ENCODE results near the gene TTC33. TPM values are rescaled to one million over a fixed set of nuclear protein-coding genes. Genes with fewer than 3 reads are reported as not detected.

TTC33 gene
- total RNA-seq, 1 donor from 2014 or later, result 16.5 TPM

DNA sequence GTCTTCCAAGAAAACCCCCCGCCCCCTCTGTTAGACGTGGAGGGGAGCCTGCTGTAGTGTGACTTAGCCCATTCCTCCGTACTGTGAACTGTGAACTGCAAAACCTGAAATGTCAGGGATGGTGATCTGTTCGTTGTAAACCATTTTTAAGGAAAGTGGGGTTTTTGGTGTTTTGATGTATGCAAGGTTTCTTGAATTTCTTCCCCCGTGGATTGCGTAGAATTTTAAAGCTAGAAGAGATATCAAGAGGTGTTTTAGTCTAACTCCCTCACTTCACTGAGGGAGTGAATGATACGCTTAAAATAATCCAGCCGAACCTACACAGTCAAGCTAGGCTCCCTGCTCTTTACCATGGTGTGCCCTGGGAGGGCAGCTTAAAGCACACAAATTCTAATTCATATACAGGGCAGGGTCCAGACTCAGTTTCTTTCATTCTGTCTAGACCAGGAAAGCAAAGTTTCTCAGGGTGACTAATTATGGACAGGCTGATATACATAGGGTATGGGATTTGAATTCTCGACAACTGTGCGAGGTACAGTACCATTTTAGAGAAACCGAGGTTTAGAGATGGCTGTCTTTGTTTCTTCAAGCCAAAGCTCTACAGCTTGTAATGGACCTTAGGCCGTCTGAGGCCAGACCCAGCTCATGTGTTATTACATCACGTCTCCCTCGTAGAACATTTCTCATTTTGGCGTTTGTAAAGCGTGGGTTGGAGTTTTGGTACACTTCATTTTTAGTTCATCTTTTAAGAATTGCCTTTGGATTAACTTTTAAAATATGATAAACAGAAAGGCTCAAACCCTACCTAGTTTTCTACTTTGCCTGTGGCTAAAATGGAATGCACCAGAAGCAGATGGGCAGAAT is 73.4 kb downstream of the TTC33 start:
- intact Hi-C loops (cut with micrococcal nuclease), result loop anchor here (1.0 to 10.0 kb wide), 2 partner anchors 153 to 1508 kb away; partner anchors contain the start of gene RPL37

DNA sequence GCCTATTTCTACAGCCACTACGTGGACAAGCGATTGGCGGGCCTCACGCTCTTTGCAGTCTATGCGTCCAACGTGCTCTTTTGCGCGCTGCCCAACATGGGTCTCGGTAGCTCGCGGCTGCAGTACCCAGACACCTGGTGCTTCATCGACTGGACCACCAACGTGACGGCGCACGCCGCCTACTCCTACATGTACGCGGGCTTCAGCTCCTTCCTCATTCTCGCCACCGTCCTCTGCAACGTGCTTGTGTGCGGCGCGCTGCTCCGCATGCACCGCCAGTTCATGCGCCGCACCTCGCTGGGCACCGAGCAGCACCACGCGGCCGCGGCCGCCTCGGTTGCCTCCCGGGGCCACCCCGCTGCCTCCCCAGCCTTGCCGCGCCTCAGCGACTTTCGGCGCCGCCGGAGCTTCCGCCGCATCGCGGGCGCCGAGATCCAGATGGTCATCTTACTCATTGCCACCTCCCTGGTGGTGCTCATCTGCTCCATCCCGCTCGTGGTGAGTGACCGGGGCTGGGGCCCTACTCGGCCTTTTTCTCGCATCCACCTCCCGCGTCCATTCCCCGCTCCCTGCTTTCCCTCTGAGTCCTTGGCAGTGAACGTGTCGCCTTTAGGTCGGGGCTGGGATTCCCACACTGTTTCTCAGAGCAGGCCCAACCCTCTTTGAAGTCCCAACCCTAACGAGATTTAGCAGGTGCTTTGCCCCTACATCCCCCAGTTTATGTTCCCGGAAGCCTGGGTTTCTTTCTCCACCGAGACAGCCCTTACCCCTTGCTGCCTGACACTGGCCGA is 74.2 kb downstream of the TTC33 start:
- intact Hi-C loops (cut with micrococcal nuclease), result loop anchor here (1.0 to 10.0 kb wide), 2 partner anchors 154 to 1507 kb away; partner anchors contain the start of gene RPL37

DNA sequence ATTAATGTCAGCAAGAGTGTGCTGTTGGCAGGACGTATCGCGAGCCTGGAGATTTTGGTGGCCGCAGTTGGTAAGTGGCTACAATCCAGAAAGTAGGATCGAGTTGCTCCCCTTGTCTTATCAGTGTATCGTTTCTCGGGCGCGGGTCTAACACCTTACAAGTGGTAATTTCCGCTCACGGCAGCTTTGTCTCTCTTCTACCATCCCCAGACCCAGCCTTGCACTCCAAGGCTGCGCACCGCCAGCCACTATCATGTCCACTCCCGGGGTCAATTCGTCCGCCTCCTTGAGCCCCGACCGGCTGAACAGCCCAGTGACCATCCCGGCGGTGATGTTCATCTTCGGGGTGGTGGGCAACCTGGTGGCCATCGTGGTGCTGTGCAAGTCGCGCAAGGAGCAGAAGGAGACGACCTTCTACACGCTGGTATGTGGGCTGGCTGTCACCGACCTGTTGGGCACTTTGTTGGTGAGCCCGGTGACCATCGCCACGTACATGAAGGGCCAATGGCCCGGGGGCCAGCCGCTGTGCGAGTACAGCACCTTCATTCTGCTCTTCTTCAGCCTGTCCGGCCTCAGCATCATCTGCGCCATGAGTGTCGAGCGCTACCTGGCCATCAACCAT is 74.9 kb downstream of the TTC33 start:
- intact Hi-C loops (cut with micrococcal nuclease), result loop anchor here (1.0 to 10.0 kb wide), 2 partner anchors 174 to 1506 kb away; no protein-coding TSS in a partner anchor

DNA sequence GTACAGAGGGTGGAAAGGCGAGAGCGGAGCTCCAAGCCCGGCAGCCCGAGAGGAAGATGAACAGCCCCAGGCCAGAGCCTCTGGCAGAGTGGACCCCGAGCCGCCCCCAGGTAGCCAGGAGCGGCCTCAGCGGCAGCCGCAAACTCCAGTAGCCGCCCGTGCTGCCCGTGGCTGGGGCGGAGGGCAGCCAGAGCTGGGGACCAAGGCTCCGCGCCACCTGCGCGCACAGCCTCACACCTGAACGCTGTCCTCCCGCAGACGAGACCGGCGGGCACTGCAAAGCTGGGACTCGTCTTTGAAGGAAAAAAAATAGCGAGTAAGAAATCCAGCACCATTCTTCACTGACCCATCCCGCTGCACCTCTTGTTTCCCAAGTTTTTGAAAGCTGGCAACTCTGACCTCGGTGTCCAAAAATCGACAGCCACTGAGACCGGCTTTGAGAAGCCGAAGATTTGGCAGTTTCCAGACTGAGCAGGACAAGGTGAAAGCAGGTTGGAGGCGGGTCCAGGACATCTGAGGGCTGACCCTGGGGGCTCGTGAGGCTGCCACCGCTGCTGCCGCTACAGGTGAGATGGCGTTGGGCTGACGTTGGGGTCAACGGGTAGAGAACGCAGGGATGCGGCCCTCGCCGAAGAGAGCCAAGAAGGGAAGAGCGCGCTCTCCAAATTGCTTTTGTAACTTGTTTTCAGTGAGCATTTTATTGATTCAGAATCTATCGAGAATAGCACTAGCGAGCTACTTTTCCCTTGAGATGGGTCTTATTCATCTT is 75.7 kb downstream of the TTC33 start, which contains the start of gene PTGER4:
Gene PTGER4 (plus strand): TSS at position 3 of the 769 bp plus-strand sequence. CDS start 1,079 bp downstream, outside the sequence.
- intact Hi-C loops (cut with micrococcal nuclease), result loop anchor here (1.0 to 10.0 kb wide), 18 partner anchors 8 to 1608 kb away; partner anchors contain the start of genes RICTOR, RIMOC1 and TTC33

DNA sequence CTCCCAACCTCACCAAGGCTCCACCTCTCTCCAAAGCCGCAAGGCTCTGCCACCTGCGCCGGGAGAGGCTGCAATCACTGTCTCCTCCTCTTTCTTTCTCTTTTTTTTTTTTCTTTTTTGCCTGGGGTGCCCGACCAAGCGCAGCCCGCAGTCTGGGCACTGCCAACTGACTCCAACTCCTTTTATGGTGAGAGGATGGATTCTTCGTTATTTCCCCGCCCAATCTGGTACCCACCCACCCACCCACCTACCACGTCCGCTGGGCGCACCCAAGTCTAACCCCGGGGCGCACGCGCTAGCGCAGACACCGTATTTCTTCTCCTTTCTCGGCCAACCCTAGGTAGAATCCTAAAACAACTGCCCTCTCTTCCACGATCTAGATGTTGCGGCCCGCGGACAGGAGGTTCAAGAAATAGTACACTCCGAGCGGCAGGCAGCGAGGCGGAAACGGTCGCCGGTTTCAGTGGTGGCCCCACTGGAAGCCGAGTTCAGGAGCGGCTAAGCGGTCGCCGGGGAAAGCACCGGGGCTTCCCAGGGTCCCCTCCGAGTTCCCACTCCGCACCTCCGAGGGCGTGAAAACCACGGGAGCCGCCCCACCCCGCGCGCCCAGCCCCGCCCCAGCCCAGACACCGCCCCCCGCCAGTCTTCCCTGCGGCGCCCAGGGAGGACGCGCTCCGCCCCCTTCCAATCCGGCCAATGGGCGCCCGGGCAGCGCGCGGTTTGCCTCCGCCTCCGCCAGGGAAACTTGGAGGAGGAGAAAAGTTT is 76.4 kb downstream of the TTC33 start:
- intact Hi-C loops (cut with micrococcal nuclease), result loop anchor here (1.0 to 10.0 kb wide), 16 partner anchors 9 to 1607 kb away; partner anchors contain the start of genes RICTOR, RIMOC1 and TTC33

DNA sequence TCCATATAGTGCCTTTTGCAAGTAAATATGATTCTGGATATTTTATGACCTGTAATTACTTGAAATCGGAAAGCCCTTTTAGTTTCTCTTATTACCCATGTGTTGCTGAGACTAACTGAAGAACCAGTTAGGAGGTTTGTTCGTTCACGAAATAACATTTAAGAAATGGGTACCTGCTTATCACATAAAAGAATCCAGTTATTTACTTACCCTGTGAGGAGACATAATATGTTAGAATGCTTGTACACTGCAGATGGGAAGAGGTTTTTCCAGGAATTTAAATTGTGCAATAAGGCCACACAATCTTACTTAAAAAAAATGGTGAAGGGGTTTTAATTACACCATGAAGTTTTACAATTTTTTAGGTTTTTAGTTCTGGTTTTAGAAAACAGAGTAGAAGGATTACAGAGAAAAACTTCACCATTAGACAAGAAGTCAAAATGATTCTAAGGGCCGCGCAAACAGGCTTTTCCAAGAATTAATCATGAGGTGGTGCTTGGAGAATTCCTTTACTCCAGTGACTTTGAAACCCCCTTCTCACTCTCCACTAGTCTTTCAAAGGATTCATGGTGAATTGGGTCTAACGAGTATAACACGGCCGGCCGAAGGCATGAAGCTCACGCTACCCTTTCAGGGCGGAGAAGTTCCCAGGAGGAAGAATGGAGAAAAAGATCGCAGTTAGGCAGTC is 77.2 kb downstream of the TTC33 start:
- intact Hi-C loops (cut with micrococcal nuclease), result loop anchor here (1.0 to 10.0 kb wide), 17 partner anchors 10 to 1606 kb away; partner anchors contain the start of genes RICTOR, RIMOC1 and TTC33

DNA sequence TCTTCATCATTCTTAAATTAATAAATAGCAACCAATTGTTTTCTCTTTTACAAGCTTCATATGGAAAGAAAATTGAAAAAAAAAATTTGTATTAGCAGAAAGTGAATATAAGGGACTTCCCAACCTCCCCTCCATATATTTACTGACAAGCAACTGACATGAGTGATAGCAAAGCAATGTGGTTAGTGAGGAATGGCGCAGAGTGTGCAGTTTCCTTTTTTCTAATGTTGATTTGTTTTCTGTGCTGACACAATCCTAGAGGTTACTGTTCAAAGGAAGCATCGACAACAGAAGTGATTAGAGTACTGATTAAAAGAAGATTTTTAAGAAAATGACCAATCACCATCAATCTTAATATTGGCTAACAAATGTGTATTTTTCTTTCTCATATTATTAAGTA is 77.7 kb downstream of the TTC33 start:
- intact Hi-C loops (cut with micrococcal nuclease), result loop anchor here (1.0 to 10.0 kb wide), 5 partner anchors 100 to 1606 kb away; partner anchors contain the start of genes RICTOR and RIMOC1

DNA sequence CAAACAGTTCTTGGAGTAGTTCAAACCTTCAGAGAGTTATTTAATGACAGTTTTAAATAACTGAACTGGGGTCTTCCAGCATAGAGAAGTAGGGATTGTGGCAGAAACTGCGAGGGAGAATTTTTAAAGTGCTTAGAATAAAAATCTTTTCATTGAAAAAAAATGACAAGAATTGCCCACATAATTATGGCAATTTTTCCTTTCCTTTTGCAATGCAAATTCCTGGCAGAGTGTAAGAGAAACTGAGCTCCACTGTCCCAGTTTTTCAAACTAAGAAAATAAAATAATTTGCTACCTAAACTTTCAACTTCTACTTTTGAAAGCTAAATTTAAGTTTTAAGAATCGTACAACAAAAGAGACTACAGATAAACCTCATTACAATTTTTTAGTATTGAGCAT is 78.3 kb downstream of the TTC33 start:
- intact Hi-C loops (cut with micrococcal nuclease), result loop anchor here (5.0 to 10.0 kb wide), 3 partner anchors 1227 to 1605 kb away; partner anchors contain the start of genes RICTOR and RIMOC1

DNA sequence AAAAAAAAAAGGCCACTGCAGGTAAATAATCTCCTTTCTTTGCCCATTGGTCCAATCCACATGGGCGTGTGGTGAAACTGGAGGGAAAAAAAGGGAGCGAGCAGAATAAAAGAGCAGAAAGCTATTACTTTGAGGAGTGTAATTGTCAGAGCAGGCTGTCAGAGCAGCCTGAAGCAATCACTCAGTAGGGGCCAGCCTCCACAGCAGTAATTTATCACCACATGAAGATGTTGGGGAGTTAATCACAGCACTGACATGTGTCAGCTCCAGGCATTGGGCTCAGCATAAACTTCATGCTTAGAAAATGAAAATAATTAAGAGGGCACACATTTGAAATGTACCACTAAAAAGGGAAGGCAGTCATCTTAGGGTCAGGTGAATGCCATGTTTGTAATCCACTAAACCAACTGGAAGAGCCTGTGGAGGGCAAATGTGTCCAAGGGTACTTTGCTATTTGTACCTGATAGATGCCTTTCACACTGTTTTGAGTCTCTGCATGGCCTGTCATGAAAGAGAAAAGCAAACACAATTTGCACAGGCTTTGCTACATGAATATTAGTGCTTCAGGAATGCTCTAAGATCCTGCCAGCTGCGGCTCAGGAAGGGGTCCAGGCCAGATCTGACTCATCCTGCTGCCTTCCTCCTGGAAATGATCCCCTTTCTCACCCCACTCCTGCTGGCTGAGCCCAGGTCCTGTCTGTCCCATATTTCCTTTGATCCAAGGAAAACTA is 79.0 kb downstream of the TTC33 start:
- intact Hi-C loops (cut with micrococcal nuclease), result loop anchor here (5.0 to 10.0 kb wide), 3 partner anchors 1228 to 1604 kb away; partner anchors contain the start of genes RICTOR and RIMOC1

DNA sequence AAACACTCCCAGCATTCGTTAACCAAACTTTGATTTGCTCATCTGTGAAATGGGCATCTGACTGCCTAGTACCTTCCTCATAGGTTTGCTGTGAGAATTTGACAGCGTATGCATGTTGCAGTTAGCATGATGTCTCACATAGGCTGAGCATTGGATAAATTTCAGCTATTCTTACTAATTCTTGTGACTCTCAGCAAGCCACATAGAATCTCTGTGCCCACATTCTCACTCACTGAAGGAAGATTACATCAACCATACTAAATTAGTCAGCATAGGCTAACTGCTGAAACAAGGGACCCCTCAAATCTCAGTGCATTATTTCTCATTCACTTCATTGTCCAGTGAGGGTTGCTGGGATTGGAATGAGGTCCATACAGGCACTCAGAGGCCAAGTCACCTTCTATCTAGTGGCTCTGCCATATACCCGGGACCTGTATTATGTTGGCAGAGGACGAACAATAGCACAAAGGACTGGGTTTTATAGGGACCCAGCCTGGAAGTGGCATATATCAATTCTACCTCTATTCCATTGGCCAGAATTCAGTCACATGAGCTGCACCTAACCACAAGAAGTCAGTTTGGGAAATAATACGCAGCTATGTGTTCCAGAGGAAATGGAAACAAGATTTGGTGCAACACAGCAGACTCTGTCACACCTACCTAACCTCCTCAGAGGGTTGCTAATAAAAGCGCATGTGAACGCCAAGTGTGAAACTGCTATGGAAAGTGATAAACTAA is 80.2 kb downstream of the TTC33 start:
- intact Hi-C loops (cut with micrococcal nuclease), result loop anchor here (5.0 to 10.0 kb wide), 3 partner anchors 1229 to 1603 kb away; partner anchors contain the start of genes RICTOR and RIMOC1

DNA sequence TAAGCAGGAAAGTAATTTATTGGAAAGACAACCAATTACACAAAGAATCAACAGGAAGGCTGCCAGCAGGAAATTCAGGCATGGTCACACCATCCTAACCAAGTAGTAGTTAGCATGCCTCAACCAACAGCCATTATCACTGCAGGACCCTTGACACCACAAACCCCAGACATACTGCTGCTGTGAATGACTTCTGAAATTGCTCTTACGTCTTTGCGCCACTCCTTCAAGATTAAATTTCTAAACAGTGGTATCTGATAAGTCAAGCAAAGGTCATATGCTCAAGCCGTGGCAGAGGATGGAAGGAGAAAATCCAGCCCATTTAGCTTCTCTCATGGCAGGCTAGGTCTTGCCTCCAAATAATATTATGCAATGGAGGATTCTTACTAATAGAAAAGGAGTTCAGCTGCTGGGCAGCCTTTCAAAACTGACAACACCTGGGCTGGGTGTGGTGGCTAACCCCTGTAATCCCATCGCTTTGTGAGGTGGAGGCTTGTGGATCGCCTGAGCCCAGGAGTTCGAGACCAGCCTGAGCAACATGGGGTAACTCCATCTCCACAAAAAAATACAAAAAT is 81.0 kb downstream of the TTC33 start:
- intact Hi-C loops (cut with micrococcal nuclease), result loop anchor here (5.0 to 10.0 kb wide), 3 partner anchors 1230 to 1602 kb away; partner anchors contain the start of genes RICTOR and RIMOC1

DNA sequence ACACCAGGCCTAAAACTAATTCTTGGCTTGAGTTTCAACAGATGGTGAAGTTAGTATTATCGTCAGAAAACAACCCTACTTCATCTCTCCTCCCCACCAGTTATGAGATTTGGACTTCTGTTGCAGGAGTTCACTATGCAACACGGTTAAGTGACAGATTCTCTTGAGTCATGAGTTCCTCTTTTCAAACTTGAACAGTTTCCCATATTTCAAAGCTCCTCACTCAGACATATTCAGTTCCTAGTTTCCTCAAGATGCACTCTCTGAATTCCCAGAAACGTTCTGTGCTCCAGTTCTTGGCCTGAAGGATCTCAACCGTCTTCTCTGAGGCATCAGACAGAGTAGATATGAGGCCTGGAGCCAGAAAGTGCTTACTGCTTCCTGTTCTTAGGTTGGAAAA is 83.3 kb downstream of the TTC33 start:
- intact Hi-C loops (cut with micrococcal nuclease), result loop anchor here (10.0 kb wide), 1 partner anchor 1232 kb away; the partner anchor contains the start of gene RIMOC1

DNA sequence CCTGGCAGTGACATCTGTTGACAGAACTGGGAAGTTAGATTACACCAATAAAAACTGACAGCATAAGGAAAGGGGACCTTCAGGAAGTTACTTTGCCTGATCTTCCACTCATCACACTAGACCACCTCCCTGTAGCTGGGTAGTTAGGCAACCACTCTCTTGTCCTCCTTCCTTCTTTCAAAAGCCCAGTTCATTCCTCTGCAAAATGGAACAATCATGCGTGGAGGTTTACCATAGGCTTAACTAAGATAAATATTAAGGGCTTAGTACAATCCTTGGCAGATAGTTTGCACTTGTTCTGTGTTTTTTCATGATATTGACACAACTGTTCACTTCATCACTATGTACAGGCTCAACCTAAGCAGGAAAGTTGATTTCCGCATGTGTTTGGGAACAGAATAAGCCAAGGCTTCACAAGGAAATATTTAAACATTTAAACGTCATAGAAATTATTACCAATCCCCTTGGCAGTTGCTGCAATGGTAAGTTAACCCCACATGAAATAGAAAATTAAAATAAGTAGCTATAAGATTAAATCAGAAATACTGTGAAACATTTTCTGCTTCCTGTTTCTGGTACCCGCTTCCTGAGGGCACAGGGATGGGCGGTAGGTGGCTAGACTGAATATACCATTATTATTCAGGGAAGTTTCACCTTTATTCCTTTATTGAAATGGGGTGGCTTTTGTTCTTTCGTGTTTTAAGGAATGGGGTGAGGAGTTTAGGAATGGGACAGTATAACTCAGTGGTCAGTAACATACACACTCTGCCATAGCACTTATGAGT is 86.0 kb downstream of the TTC33 start:
- intact Hi-C loops (cut with micrococcal nuclease), result loop anchor here (10.0 kb wide), 1 partner anchor 1235 kb away; the partner anchor contains the start of gene RIMOC1

DNA sequence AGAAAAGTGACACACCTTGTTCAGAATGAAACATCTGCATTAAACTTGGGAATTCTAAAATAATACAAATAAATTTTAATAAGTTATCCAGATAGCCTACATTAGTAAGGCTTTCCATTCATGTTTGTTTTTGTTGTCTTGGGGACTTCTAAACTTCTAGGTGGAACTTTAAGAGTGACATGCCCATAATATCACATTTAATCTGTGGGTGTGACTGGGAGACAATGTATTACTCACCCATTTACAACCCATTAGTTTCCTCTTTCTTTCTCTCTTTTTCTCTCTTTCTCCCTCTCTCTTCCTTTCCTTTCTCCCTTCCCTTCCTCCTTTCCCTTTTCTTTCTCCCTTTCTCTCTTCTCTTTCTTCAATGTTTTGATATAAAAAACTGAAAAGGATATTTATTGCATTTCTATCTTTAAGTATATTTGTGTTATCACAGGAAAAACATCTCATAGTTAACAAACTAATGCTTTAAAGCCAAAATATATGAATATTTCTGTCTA is 88.5 kb downstream of the TTC33 start:
- intact Hi-C loops (cut with micrococcal nuclease), result no loop called here

DNA sequence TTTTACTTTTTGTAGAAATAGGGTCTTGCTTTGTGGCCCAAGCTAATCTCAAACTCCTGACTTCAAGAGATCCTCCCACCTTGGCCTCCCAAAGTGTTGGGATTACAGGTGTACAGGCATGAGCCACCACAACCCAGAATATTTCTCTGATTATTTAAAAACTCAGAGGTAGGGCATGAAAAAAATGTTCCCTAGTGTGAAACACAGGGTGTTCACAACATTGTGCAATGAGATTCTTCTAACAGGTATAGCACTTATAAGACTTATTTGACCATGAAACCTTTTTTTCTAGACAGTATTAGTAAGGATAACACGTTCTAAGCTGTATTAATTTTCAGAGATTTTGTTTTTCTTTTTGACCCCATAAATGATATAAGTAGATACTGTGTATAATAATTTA is 89.1 kb downstream of the TTC33 start:
- intact Hi-C loops (cut with micrococcal nuclease), result no loop called here

Measured in T-helper 1 cell treated with Interleukin-12 subunit alpha and Interleukin-12 subunit beta and Interleukin-4 antibody, amounts not matched to agents 30 ng/mL and 1 ng/mL, for 36 hours (primary cell).